Breast epithelium (tissue), 3 donors: ENCODE results near the gene ASTN2.

Experiments used
- CTCF ChIP-seq, 3 donors: fragments of 450-650 bp; IDR thresholded peaks; one replicate each; pipeline ENCODE4 v1.5.1; 2016 to 2017; ENCODE audit warnings: antibody characterized with exemption in 3 of 3, mild to moderate bottlenecking in 3 of 3, moderate library complexity in 3 of 3
- POLR2AphosphoS5 ChIP-seq, 3 donors: sonication (generic); formaldehyde crosslinking; IDR thresholded peaks; one replicate each; pipeline ENCODE4 v1.6.1; 2017; ENCODE audit warnings: antibody characterized with exemption in 3 of 3

DNA sequence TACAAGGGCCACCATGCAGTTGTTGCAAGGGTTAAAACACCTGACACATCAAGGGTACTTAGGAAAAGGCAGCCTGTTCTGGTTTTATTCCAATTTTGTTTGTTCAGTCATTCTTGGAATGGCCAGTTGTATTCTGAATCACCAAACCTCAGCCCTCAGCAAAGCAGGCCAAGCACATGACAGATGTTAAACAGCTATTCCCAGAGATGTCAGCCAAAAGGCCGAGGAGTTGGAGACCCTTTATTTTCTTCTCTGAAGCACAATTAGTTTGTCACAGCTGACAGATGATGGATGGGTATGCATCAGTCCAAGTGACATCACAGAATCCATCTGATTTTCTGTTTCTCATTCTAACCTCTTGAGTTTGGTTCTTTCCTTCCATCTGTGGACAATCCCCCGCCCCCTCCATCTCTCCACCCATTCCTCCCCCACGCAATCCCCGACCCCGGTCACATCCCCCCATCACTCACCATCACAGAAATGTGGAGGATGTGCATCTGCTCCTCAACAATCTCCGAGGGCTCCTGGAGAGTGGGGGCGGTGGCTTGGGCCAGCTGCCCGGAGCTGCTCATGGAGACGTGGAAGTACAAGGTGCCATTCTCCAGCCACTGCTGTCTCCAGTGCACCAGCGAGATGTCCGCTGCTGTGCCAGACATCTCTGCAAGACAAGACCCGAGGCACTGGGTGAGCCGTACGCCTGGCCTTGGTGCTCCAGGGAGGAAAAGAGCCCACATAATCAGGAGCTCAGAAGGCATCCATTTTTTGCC is 123.8 kb downstream of the ASTN2 start:
- TF ChIP-seq CTCF (IDR thresholded peaks at IDR 0.05) (no peak), POLR2AphosphoS5 (IDR thresholded peaks at IDR 0.05) (no peak)
